Daoy (cell line): ENCODE data around the gene PRKG2. TPM values are rescaled to one million over a fixed set of nuclear protein-coding genes. Genes with fewer than 3 reads are reported as not detected.

ENCODE experiments used
- total RNA-seq: library from RNA; depleted of rRNA; stranded (reverse); fragments of >200 nt; shearing (Covaris generic); gene quantifications from 2 replicates; pipeline ENCODE4 v1.2.3, GENCODE V29; 2014; rRNA removed

PRKG2 gene
- total RNA-seq, 1 experiment from 2014 or later, result 0.63 TPM

Other genes with a start within 250 kb of the PRKG2 start
- gene BMP3, start 184.5 kb downstream of the PRKG2 start, total RNA-seq, result 0.63 TPM in 1 of 2 replicates, not detected in the other